HAP-1 (cell line): Measurements from ENCODE around the gene CCNI2.

ENCODE experiments used
- DNase-seq, 2 experiments: peaks; one replicate each; pipeline ENCODE4 v3.0.0-alpha.2; 2016 to 2020; ENCODE audit warnings: low spot score in 2 of 2
- H3K27me3 ChIP-seq: fragments of 250-450 bp; sonication (Bioruptor Pico); 2 replicates; pipeline ENCODE4 v1.5.1; 2020; ENCODE audit warnings: low read depth, mild to moderate bottlenecking, moderate library complexity
- H3K36me3 ChIP-seq: fragments of 250-450 bp; sonication (Bioruptor Pico); replicated peaks from 2 replicates; pipeline ENCODE4 v1.5.1; 2020; ENCODE audit warnings: mild to moderate bottlenecking
- H3K4me1 ChIP-seq: fragments of 250-450 bp; sonication (Bioruptor Pico); 2 replicates; pipeline ENCODE4 v1.5.1; 2020; ENCODE audit warnings: mild to moderate bottlenecking
- H3K4me3 ChIP-seq: fragments of 250-450 bp; sonication (Bioruptor Pico); 2 replicates; pipeline ENCODE4 v1.5.1; 2020; ENCODE audit warnings: mild to moderate bottlenecking, moderate library complexity
- H3K9me3 ChIP-seq: fragments of 250-450 bp; sonication (Bioruptor Pico); 2 replicates; pipeline ENCODE4 v1.5.1; 2020; ENCODE audit warnings: mild to moderate bottlenecking, moderate library complexity
- in situ Hi-C: fragments of 300-500 bp; cut with MboI; formaldehyde crosslinking; loops from 3 replicates; pipeline ENCODE4 v1.14.3; 2020; ENCODE audit warnings: low sequenced_read_pairs, inconsistent platforms, mixed read lengths

CCNI2 gene

DNA sequence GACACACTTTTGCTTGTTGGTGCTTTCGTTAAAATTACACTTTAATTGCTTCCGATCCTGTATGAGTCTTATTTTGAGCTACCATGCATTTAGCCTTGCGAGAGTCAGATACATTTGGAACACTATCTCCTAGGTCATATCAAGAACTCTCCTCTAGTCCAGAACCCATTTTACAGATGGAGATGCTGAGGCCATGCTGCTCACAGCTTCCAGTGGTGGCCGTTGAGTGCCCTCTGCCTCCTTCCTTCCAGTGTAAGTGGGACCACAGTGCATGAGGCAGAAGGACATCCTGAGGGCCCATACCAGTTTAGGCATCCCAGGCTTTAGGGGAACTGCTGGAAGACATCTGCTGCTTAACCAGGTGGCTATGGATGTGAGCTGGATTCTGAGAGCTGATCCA is 6.9 kb downstream of the CCNI2 start:
- Histone ChIP-seq H3K4me3 (no peak overlapping the region), H3K4me1 (no peaks in the 10 kb centered on the region)
- in situ Hi-C loops: no loop called here

DNA sequence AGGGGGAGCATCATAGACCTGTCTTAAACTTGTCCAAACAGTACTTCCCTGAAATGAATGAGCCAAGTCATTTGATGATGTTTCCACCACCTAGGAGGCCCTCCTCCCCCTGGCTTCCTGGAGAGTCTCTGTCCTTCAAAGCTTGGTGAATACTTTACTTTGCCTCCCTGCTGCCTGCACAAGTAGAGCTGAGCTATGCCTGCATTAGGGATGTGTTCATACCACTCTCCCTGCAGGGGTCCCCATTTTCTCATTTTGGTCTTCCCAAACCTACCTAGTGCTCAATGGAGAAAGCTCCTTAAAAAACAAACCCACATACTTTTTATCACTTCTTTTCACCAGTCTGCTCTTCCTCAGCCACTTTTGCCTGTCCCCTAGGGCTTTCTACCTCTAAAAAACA is 7.7 kb downstream of the CCNI2 start:
- Histone ChIP-seq H3K9me3 (no peaks in the 10 kb centered on the region), H3K36me3 (peaks cover 20% of the 10 kb centered on the region), H3K4me1 (no peaks in the 10 kb centered on the region), H3K4me3 (no peak overlapping the region), H3K27me3 (no peaks in the 10 kb centered on the region)
- no peak for DNase-seq
- in situ Hi-C loops: no loop called here

More for the DNA sequence above, 6.9 kb downstream of the CCNI2 start:
- H3K9me3 ChIP-seq: no peaks in the 10 kb centered on the region
- no peaks in the 10 kb centered on the region for H3K27me3 ChIP-seq
- DNase-seq: no peak
- peaks cover 11% of the 10 kb centered on the region for H3K36me3 ChIP-seq

DNA sequence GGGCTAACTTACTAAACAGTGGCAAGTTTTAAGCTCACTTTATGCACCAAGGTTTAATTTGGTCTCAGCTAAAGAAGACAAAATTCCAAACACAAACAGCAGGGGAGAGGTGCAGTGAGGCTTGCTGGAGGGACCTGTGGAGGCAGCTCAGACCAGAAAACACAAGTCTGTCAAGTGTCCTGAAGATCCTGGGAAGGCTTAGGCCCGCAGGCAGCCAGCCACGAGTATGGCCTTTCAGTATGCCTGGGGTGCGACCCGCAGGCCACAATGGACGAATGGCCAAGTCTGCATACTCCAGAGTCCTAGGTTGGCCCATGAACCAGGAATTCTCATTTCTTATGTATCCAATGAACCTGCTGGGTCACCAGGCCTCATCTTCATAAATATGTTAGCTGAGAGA is 9.3 kb downstream of the CCNI2 start:
- no peaks in the 10 kb centered on the region for H3K27me3 ChIP-seq
- no peak overlapping the region for H3K4me3 ChIP-seq
- no peaks in the 10 kb centered on the region for H3K9me3 ChIP-seq
- in situ Hi-C loops: no loop called here
- no peaks in the 10 kb centered on the region for H3K4me1 ChIP-seq
- peaks cover 30% of the 10 kb centered on the region for H3K36me3 ChIP-seq
- no peak for DNase-seq

DNA sequence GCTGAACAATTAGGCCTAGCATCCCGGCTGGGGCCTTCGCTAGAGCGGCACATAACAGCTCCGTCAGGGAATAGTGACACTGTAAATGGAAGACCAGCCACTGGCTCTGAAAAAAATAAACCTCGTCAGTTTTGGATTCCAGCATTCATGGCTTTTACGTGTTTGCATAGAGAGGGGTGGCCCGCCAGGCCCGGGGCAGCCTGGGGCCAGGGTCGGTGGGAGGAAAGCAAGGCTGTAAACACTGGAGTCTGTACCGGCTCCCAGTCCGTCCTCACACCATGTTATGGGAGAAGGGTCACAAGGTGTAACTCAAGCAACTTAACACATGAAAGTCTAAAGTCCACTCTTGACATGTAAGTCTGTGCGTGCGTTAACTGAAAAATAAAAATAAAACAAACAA is 11.2 kb downstream of the CCNI2 start:
- in situ Hi-C loops: no loop called here
- Histone ChIP-seq H3K9me3 (no peaks in the 10 kb centered on the region; the same call in 1 of the 2 replicates), H3K36me3 (peaks cover 45% of the 10 kb centered on the region)

DNA sequence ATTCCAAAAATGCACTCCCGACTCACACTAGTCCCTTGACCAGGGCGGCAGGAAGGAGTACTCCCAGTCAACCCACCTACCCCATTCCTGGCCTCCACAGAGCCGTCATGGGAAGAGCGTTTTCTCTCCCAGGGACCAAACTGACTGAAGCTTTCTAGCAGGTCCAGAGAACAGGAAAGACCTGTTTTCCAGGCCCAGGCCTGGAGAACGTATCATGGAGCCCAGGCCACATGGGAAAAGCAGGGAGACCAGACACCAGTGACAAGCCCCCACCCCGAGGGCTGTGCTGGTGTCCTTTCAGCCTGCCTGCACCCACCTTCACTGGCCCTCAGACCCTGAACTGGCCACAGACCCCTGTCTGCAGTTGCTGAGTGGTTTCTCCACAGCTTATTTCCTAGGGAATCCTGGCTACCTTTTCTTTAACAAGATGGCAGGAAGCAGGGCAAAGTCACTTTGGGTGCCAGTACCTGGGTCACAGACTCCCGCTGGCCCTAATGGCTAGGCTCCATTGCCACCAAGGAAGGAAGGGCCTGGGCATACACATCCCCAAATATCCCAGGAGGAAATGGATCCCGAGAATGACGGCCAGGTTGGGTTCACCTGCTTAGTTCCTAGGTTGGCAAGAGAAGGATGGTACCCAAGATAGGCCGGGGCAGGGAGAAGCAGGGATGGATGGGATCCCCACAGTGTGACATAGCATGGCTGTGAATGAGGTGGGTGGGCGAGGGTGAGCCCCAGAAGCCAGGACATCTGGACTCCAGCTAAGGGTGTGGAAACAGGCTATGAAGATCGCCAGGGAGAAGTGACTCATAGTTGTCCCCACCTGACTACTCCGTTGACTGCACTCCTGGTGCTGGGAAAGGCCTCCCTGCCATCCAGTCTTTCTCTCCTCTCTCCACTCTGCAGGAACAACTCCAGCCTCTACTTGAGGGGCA is 12.2 kb downstream of the CCNI2 start:
- Histone ChIP-seq H3K4me1 (no peaks in the 10 kb centered on the region), H3K36me3 (peaks cover 55% of the 10 kb centered on the region), H3K27me3 (no peaks in the 10 kb centered on the region), H3K4me3 (no peak overlapping the region), H3K9me3 (no peaks in the 10 kb centered on the region; the same call in 1 of the 2 replicates)
- in situ Hi-C loops: no loop called here
- no peak for DNase-seq

More for the DNA sequence above, 11.2 kb downstream of the CCNI2 start:
- H3K4me1 ChIP-seq: no peaks in the 10 kb centered on the region
- DNase-seq: no peak
- H3K4me3 ChIP-seq: no peak overlapping the region
- H3K27me3 ChIP-seq: no peaks in the 10 kb centered on the region

DNA sequence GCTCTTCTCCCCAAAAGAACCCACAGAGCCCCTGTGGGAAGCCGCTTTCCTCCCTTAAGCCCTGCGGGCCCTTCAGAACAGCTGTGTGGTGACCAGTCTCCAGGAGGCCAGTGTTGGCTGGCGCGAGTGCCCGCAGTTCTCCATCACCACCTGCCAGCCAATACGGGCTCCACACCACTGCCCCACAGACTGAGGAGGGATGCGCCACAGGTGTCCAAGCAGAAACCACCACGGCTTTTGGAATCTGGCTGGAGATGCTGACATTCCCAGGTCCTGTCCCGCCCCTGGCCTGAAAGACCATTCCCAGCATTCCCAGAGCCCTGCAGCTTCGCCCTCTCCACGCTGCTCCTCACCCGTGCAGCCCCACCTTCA is 12.8 kb downstream of the CCNI2 start:
- in situ Hi-C loops: no loop called here
- no peak for DNase-seq
- Histone ChIP-seq H3K4me3 (no peak overlapping the region), H3K27me3 (no peaks in the 10 kb centered on the region), H3K9me3 (no peaks in the 10 kb centered on the region; the same call in 1 of the 2 replicates), H3K36me3 (peaks cover 61% of the 10 kb centered on the region), H3K4me1 (no peaks in the 10 kb centered on the region)

DNA sequence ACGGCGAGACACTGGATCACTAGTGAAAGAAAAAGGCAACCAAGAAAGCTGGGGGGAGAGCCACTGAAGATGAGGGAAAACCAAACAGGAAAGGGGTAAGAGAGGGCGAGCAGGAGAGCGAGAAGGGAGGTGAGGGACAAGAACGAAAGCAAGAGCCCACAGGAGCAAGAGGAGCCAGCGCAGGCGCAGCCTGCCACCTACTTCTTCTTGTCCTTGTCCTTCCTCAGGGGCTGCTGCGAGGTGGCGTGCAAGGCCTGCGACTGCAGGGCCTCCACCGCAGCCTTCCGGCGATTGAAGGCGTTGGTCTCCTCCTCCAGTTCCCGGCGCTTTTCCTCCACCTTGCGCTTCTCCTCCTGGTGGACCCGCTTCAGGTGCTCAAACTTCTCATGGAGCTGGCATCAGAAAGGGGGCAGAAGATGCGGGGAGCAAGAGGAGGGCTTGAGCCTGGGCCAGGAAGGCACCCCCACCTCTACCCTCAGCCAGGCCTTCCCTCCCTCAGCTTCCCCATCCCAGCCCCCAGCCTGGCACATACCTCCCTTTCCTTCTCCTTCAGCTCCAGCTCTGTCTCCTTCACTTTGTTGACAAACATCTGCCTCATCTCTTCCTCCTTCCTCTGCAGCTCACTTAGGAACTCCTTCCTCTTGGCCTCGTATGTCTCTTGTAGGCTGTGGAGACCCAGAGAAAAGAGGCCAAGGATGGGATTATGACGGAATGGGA is 13.5 kb downstream of the CCNI2 start:
- in situ Hi-C loops: no loop called here
- H3K9me3 ChIP-seq: no peaks in the 10 kb centered on the region; the same call in 1 of the 2 replicates

DNA sequence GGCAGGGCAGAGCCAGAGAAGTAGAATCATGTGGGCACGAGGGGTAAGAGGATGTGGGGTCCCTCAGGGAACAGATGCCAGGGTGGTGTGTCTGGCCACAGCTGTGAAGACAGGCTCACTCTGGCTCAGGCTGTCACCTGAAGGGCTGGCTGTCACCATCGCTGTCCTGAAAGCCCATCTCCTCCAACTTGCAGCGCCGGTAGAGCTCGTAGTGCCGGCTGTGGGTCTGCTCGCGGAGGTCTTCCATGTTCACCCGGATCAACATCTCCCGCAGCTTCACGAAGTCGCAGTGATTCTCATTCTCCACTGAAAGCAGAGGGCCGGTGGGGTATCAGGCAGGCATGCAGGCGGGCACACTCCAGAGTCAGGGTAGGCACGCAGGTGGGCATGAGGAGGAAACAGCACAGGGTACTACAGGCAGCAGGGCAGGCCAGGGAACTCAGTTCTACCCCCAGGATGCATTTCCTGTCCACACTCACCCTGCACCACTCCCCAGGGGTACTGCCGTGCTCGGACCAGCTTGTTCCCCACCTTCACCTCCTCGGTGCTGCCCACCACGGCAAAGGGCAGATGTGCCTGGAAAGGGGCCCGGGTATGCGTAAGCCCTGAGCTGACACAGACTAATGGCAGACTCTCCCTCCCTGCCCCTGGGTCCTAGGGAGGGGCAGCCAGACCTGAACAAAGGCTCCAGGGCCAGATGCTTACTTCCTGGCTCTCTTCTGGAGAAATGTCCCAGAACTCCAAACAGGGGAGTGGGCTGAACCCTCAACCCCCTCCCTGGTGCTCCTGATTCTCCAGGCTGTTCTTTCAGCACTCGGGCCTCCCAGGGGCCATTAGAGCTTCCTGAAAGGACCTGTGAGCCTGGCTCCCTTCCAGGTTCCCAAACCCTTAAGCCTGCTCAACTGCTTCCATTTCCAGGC is 14.4 kb downstream of the CCNI2 start:
- DNase-seq: no peak
- Histone ChIP-seq H3K36me3 (peaks cover 66% of the 10 kb centered on the region), H3K9me3 (no peaks in the 10 kb centered on the region; the same call in 1 of the 2 replicates), H3K4me1 (no peaks in the 10 kb centered on the region), H3K27me3 (no peaks in the 10 kb centered on the region), H3K4me3 (no peak overlapping the region)
- in situ Hi-C loops: no loop called here

More for the DNA sequence above, 13.5 kb downstream of the CCNI2 start:
- Histone ChIP-seq H3K36me3 (peaks cover 66% of the 10 kb centered on the region), H3K4me1 (no peaks in the 10 kb centered on the region), H3K4me3 (no peak overlapping the region), H3K27me3 (no peaks in the 10 kb centered on the region)
- DNase-seq: no peak

DNA sequence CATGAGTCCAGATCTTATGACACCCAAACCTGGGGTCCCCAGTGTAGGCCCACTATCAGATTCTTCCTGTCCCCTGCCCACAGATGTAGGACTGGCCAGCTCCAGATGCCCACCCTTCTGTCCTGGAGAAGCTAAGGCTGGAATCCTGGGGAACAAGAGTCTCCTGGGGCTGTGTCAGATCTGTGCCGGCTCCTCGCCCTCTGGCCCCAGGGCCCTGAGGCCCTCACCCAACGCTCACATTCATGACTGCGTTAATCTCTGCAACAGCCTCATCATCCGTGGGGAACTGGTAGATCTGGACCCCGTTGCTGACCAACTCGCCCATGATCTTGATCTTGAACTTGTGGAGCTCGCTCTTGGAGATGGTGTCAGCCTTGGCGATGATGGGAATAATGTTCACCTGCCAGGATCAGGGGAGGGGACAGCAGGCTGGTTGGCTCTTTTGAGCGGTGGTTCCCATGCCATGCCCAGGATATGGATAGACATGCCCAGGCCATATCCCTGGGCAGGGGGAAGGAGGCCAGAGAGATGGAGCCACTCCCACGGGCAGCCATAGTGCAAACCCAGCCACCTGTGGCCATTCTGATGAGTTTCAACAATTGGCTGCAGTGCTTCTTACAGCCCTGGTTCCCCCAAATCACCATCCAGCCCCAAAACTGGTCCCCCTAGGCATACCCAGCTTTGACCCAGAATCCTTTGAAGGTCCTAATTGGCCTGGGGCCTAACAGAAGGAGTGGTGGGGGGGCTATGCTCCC is 15.2 kb downstream of the CCNI2 start:
- in situ Hi-C loops: no loop called here
- H3K4me3 ChIP-seq: no peak overlapping the region
- no peak for DNase-seq
- no peaks in the 10 kb centered on the region for H3K27me3 ChIP-seq
- no peaks in the 10 kb centered on the region; the same call in 1 of the 2 replicates for H3K9me3 ChIP-seq
- no peaks in the 10 kb centered on the region for H3K4me1 ChIP-seq
- peaks cover 66% of the 10 kb centered on the region for H3K36me3 ChIP-seq

DNA sequence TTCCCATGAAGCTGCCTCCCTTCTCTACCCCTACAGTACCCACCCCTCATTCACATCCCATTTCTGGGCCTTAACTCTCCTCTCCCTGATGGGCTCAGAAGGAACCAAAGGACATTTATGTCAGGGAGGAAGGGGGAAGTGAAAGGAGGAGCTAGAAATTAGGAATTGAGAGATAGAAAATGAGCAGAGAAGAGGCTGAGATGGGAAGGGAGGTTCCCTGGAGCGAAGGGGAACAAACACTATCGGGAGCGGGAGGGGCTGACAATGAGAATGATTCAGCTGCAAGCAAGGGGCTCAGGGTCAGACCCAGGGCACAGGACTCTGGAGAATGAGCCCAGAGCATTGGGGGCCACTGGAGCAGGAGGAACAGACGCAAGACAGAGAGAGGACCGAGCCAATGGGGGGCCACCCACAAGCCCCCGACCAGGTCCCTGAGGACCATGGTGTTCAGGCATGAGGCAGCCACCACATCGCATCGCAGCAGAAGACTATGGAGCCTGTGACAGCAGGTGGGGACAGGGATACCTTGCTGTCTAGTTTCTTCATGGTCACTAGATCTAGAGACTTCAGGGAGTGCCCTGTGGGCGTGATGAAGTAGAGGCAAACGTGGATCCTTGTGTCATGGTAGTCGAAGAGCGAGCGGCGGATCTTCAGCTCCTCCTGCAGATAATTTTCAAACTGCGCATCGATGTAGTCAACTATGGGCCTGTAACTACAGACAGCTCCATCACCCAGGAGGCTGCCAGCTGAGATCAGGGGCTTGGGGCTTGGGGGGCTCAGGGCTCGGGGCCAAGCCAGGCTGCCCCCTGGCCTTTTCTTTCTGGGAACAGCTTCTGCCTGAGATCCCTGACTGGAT is 16.2 kb downstream of the CCNI2 start:
- peaks cover 59% of the 10 kb centered on the region for H3K36me3 ChIP-seq

DNA sequence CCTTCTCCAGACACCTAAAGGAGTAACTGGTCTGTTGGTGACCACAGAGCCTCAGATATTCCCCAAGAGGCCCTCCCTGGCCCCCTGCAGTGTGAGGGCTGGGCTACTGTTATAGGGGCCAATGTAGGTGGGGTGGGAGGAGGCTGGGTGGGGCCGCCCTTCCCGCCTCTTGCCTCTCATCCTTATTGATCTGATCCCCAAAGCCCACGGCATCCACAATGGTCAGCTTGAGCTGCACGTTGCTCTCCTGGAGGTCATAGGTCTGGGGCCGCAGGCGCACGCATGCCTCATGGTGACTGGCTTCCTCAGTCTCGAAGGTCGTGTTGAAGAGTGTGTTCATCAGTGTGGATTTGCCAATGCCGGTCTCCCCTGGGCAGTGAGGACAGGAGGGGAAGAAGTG is 16.8 kb downstream of the CCNI2 start:
- no peaks in the 10 kb centered on the region for H3K4me1 ChIP-seq
- H3K27me3 ChIP-seq: no peaks in the 10 kb centered on the region
- H3K9me3 ChIP-seq: no peaks in the 10 kb centered on the region; the same call in 1 of the 2 replicates
- no peak overlapping the region for H3K4me3 ChIP-seq
- no peak for DNase-seq
- peaks cover 55% of the 10 kb centered on the region for H3K36me3 ChIP-seq
- in situ Hi-C loops: no loop called here

More for the DNA sequence above, 16.2 kb downstream of the CCNI2 start:
- H3K27me3 ChIP-seq: no peaks in the 10 kb centered on the region
- H3K4me3 ChIP-seq: no peak overlapping the region
- no peak for DNase-seq
- H3K4me1 ChIP-seq: no peaks in the 10 kb centered on the region
- in situ Hi-C loops: no loop called here
- no peaks in the 10 kb centered on the region; the same call in 1 of the 2 replicates for H3K9me3 ChIP-seq

DNA sequence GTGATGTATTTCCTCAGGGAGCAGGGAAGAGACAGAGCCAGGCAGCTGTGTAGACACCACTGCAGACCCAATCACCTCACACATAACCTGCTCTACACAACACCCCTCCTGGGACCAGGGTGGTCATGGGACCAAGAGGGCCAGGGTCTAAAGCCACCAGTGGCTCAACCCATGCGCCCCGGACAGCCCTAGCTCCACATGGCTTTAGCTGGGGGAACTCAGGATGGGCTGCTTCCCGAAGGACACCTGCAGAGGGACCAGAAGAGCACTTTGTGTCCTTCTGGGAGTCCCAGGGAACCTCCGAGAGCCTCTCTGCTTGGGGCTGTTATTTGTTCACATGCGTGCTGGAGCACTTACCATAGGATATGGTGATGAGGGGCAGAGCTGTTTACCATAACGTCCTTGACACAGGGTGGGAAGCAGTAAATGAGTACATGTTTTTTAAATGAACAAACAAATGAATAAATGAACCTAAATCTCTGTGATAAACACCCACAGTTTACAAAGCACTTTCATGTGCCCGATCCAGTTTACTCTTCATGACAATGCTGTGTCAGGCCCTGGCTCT is 17.5 kb downstream of the CCNI2 start:
- H3K36me3 ChIP-seq: peaks cover 48% of the 10 kb centered on the region
- no peaks in the 10 kb centered on the region for H3K27me3 ChIP-seq
- in situ Hi-C loops: no loop called here
- no peak for DNase-seq
- H3K9me3 ChIP-seq: no peaks in the 10 kb centered on the region; the same call in 1 of the 2 replicates
- H3K4me3 ChIP-seq: no peak overlapping the region
- no peaks in the 10 kb centered on the region for H3K4me1 ChIP-seq
